HG03571 (cell line): Measurements from ENCODE around the gene PCDHGA12.
"Not testable (repeated sequence)": the region's sequence is repeated elsewhere in the genome, so short reads cannot be mapped to it uniquely, and the experiment has no call there.

Experiments
- ATAC-seq: cut with Tn5 transposase; IDR thresholded peaks from one replicate; pipeline ENCODE4 v1.9.1; 2021; ENCODE audit not compliant: unreplicated experiment

The PCDHGA12 gene

GRCh38 chr5:141407790-141408505 is 22.4 kb upstream of the PCDHGA12 start, which contains the start of gene PCDHGB6:
PCDHGB6 (plus strand) TSS chr5:141408021; CDS start chr5:141408203, 182 bp downstream.
- ATAC-seq, result not testable (repeated sequence)

- no peak for ATAC-seq
These were observed 20.6 kb upstream of the PCDHGA12 start for GRCh38 chr5:141409598-141410306.

GRCh38 chr5:141411575-141411974 is 18.7 kb upstream of the PCDHGA12 start:
- ATAC-seq, result no peak

- ATAC-seq, result peak; percentile 84
These were observed 17.3 kb upstream of the PCDHGA12 start, which contains the start of gene PCDHGA10 for GRCh38 chr5:141412854-141413539. PCDHGA10 (plus strand) TSS chr5:141412987; CDS start chr5:141413176, 189 bp downstream.

GRCh38 chr5:141413540-141414069 is 16.7 kb upstream of the PCDHGA12 start:
- ATAC-seq, result no peak

- ATAC-seq, result not testable (repeated sequence)
These were observed 15.6 kb upstream of the PCDHGA12 start for GRCh38 chr5:141414548-141415274.

- not testable (repeated sequence) for ATAC-seq
These were observed 15.1 kb upstream of the PCDHGA12 start for GRCh38 chr5:141415275-141415618.

- ATAC-seq, result peak; percentile 68
These were observed 12.7 kb upstream of the PCDHGA12 start, which contains the start of gene PCDHGB7 for GRCh38 chr5:141417494-141418172. PCDHGB7 (plus strand) TSS chr5:141417677; CDS start chr5:141417860, 183 bp downstream.

GRCh38 chr5:141419074-141419880 is 11.0 kb upstream of the PCDHGA12 start:
- no peak for ATAC-seq

- no peak for ATAC-seq
These were observed 9.3 kb upstream of the PCDHGA12 start, which contains the start of gene PCDHGA11 for GRCh38 chr5:141420855-141421488. PCDHGA11 (plus strand) TSS chr5:141421051; CDS start chr5:141421228, 177 bp downstream.

GRCh38 chr5:141421489-141421855 is 8.8 kb upstream of the PCDHGA12 start:
- ATAC-seq, result no peak

GRCh38 chr5:141422742-141423291 is 7.5 kb upstream of the PCDHGA12 start:
- ATAC-seq, result no peak

GRCh38 chr5:141427783-141428426 is 2.4 kb upstream of the PCDHGA12 start:
- ATAC-seq, result no peak

- ATAC-seq, result peak; percentile 27
These were observed 979 bp downstream of the PCDHGA12 start for GRCh38 chr5:141431286-141431685.

- ATAC-seq, result not testable (repeated sequence)
These were observed 2.0 kb downstream of the PCDHGA12 start for GRCh38 chr5:141432308-141432707.

- ATAC-seq, result not testable (repeated sequence)
These were observed 2.4 kb downstream of the PCDHGA12 start for GRCh38 chr5:141432726-141433125.

GRCh38 chr5:141434006-141434405 is 3.7 kb downstream of the PCDHGA12 start:
- no peak for ATAC-seq

GRCh38 chr5:141437221-141437620 is 6.9 kb downstream of the PCDHGA12 start:
- ATAC-seq, result no peak
